H1 (cell line): ENCODE data around the gene UMPS.

Source experiments
- ATF3 ChIP-seq: IDR thresholded peaks from 2 replicates; pipeline ENCODE4 v1.6.1; 2011; ENCODE audit warnings: low read depth, mild to moderate bottlenecking, low read length; ENCODE audit not compliant: insufficient read depth
- CHD1 ChIP-seq: IDR thresholded peaks from 2 replicates; pipeline ENCODE4 v1.6.1; 2012; ENCODE audit warnings: low read depth, low read length, improper control_type of control experiment
- CTCF ChIP-seq, 3 experiments: IDR thresholded peaks; 1 replicate in 2 of 3; 2 replicates in 1 of 3; pipeline versions ENCODE4 v1.5.1 to v1.6.1; 2011; ENCODE audit warnings: low read length in 3 of 3, mild to moderate bottlenecking in 3 of 3, inconsistent platforms in 2 of 3, low read depth in 1 of 3, moderate library complexity in 1 of 3; ENCODE audit not compliant: insufficient read depth in 1 of 3; ENCODE audit errors: control extremely low read depth in 1 of 3
- EGR1 ChIP-seq: IDR thresholded peaks from 2 replicates; pipeline ENCODE4 v1.6.1; 2011; ENCODE audit warnings: low read depth, low read length, borderline replicate concordance
- EZH2 ChIP-seq: fragments of 200-600 bp; sonication (generic); IDR thresholded peaks from 2 replicates; pipeline ENCODE4 v1.7.1; 2012; ENCODE audit warnings: low read depth, mild to moderate bottlenecking, moderate library complexity, low read length, inconsistent platforms; ENCODE audit not compliant: severe bottlenecking
- FOSL1 ChIP-seq: IDR thresholded peaks from 2 replicates; pipeline ENCODE4 v1.6.1; 2011; ENCODE audit warnings: mild to moderate bottlenecking, low read depth, low read length, moderate library complexity; ENCODE audit not compliant: insufficient read depth
- GABPA ChIP-seq: IDR thresholded peaks from 2 replicates; pipeline ENCODE4 v1.6.1; 2011; ENCODE audit warnings: mild to moderate bottlenecking, low read length, moderate library complexity, borderline replicate concordance; ENCODE audit not compliant: insufficient read depth
- GTF2F1 ChIP-seq: IDR thresholded peaks from 2 replicates; pipeline ENCODE4 v1.6.1; 2012; ENCODE audit warnings: low read depth, low read length, improper control_type of control experiment, borderline replicate concordance
- JUND ChIP-seq: IDR thresholded peaks from 2 replicates; pipeline ENCODE4 v1.6.1; 2011; ENCODE audit warnings: mild to moderate bottlenecking, improper control_type of control experiment, low read length
- POLR2A ChIP-seq, 2 experiments: IDR thresholded peaks; 1 replicate in 1 of 2; 2 replicates in 1 of 2; pipeline ENCODE4 v1.6.1; 2011; ENCODE audit warnings: low read depth in 2 of 2, low read length in 2 of 2, mild to moderate bottlenecking in 2 of 2; ENCODE audit errors: control extremely low read depth in 1 of 2
- POLR2AphosphoS5 ChIP-seq: IDR thresholded peaks from 2 replicates; pipeline ENCODE4 v1.6.1; 2011; ENCODE audit warnings: low read depth, low read length
- SAP30 ChIP-seq: fragments of 300-600 bp; sonication (generic); IDR thresholded peaks from 2 replicates; pipeline ENCODE4 v1.7.1; 2012; ENCODE audit warnings: low read length, moderate library complexity, mild to moderate bottlenecking, inconsistent platforms; ENCODE audit not compliant: insufficient read depth, insufficient replicate concordance
- SIN3A ChIP-seq, 2 experiments: IDR thresholded peaks in 1 of 2; conservative IDR thresholded peaks in 1 of 2; 2 replicates each; pipeline ENCODE4 v1.6.1; 2011 to 2012; ENCODE audit warnings: low read length in 2 of 2, improper control_type of control experiment in 1 of 2, low read depth in 1 of 2, mild to moderate bottlenecking in 1 of 2

- TF ChIP-seq POLR2AphosphoS5 (no peak), POLR2A (IDR thresholded peaks at IDR 0.05; ENCODE audit: control extremely low read depth in 1 of 2, low read depth in 2 of 2, low read length in 2 of 2) (no peak), JUND (no peak), CTCF (IDR thresholded peaks at IDR 0.05; ENCODE audit: control extremely low read depth in 1 of 3, insufficient read depth in 1 of 3, low read depth in 1 of 3, low read length in 3 of 3) (no peak), FOSL1 (no peak), EGR1 (no peak), GABPA (no peak), ATF3 (no peak), SIN3A (conservative IDR thresholded peaks at IDR 0.05 in 1 of 2, IDR thresholded peaks at IDR 0.05 in 1 of 2; ENCODE audit: low read depth in 1 of 2, low read length in 2 of 2) (no peak), EZH2 (no peak), SAP30 (no peak), GTF2F1 (no peak), CHD1 (no peak)
Observed at GRCh38 chr3:124787476-124788195, 57.4 kb downstream of the UMPS start.
